ENCODE data around the gene STXBP5. TPM values are rescaled to one million over a fixed set of nuclear protein-coding genes. Genes with fewer than 3 reads are reported as not detected.

STXBP5 gene
- total RNA-seq, 4 donors from 2014 or later = 20.8 to 34.4 (median 23.1) TPM

- WGBS, 2 donors (ENCODE audit: low coverage in 1 of 2) = 95 to 100% methylated on average over 1 to 2 of the region's 2 CpGs
- no peak overlapping the region for H3K4me3 ChIP-seq
- peaks cover 0 to under 1% (median 0%) of the 10 kb centered on the region in 3 donors for H3K4me1 ChIP-seq
- H3K9me3 ChIP-seq = no peaks in the 10 kb centered on the region
- no peak for TF ChIP-seq POLR2AphosphoS5 (IDR thresholded peaks at IDR 0.05)
- TF ChIP-seq POLR2A (IDR thresholded peaks at IDR 0.05) = no peak
- no peak for TF ChIP-seq EP300 (IDR thresholded peaks at IDR 0.05)
- no peak for TF ChIP-seq CTCF (IDR thresholded peaks at IDR 0.05)
- H3K36me3 ChIP-seq = peaks cover 0 to 32% of the 10 kb centered on the region in 2 donors
- no peaks in the 10 kb centered on the region for H3K27me3 ChIP-seq
- H3K27ac ChIP-seq = no peak overlapping the region
- no peak for ATAC-seq
Measured at GRCh38 chr6:147279427-147279826, 75.2 kb downstream of the STXBP5 start.

GRCh38 chr6:147281895-147282565 is 77.8 kb downstream of the STXBP5 start:
- WGBS, 2 donors (ENCODE audit: low coverage in 1 of 2) = 96% methylated on average over 2 of the region's 2 CpGs
- Histone ChIP-seq H3K27ac (no peak overlapping the region), H3K27me3 (no peaks in the 10 kb centered on the region), H3K4me1 (peaks cover 2 to 13% (median 3%) of the 10 kb centered on the region in 3 donors), H3K9me3 (no peaks in the 10 kb centered on the region), H3K36me3 (peaks cover 0 to 32% of the 10 kb centered on the region in 2 donors), H3K4me3 (no peak overlapping the region)
- ATAC-seq = no peak
- TF ChIP-seq POLR2A (IDR thresholded peaks at IDR 0.05) = no peak
- TF ChIP-seq EP300 (IDR thresholded peaks at IDR 0.05) = no peak
- TF ChIP-seq CTCF (IDR thresholded peaks at IDR 0.05) = no peak
- no peak for TF ChIP-seq POLR2AphosphoS5 (IDR thresholded peaks at IDR 0.05)

GRCh38 chr6:147282566-147282959 is 78.3 kb downstream of the STXBP5 start:
- H3K27me3 ChIP-seq = no peaks in the 10 kb centered on the region
- H3K9me3 ChIP-seq = no peaks in the 10 kb centered on the region
- peaks cover 2 to 13% (median 3%) of the 10 kb centered on the region in 3 donors for H3K4me1 ChIP-seq
- H3K4me3 ChIP-seq = no peak overlapping the region
- WGBS, 2 donors (ENCODE audit: low coverage in 1 of 2) = 92 to 100% methylated on average over 2 to 4 of the region's 4 CpGs
- H3K36me3 ChIP-seq = peaks cover 0 to 31% of the 10 kb centered on the region in 2 donors
- no peak for ATAC-seq
- H3K27ac ChIP-seq = no peak overlapping the region
- no peak for TF ChIP-seq CTCF (IDR thresholded peaks at IDR 0.05)
- no peak for TF ChIP-seq POLR2A (IDR thresholded peaks at IDR 0.05)
- TF ChIP-seq POLR2AphosphoS5 (IDR thresholded peaks at IDR 0.05) = no peak
- no peak for TF ChIP-seq EP300 (IDR thresholded peaks at IDR 0.05)

- no peak for ATAC-seq
- Histone ChIP-seq H3K27ac (no peak overlapping the region), H3K36me3 (peaks cover 0 to 22% of the 10 kb centered on the region in 2 donors), H3K4me1 (peaks cover 2 to 13% (median 3%) of the 10 kb centered on the region in 3 donors), H3K4me3 (no peak overlapping the region), H3K9me3 (no peaks in the 10 kb centered on the region), H3K27me3 (no peaks in the 10 kb centered on the region)
- WGBS, 2 donors (ENCODE audit: low coverage in 1 of 2) = 40 to 50% methylated on average over 4 to 5 of the region's 5 CpGs
- TF ChIP-seq EP300 (IDR thresholded peaks at IDR 0.05) (no peak), POLR2A (IDR thresholded peaks at IDR 0.05) (no peak), POLR2AphosphoS5 (IDR thresholded peaks at IDR 0.05) (no peak), CTCF (IDR thresholded peaks at IDR 0.05) (no peak)
Measured at GRCh38 chr6:147283460-147283859, 79.2 kb downstream of the STXBP5 start.
